HL-60/S4 treated with phorbol 12-myristate 13-acetate at 8.2 ng/mL for 4 days and 3 days (cell line): ENCODE data around the gene PRPF18.
"Not testable (repeated sequence)": the region's sequence is repeated elsewhere in the genome, so short reads cannot be mapped to it uniquely, and the experiment has no call there.

Experiments
- in situ Hi-C: fragments of 300-500 bp; cut with MboI; formaldehyde crosslinking; loops from 2 replicates; pipeline ENCODE4 v1.15.0; 2022; ENCODE audit warnings: low sequenced_read_pairs

The PRPF18 gene, protein sequence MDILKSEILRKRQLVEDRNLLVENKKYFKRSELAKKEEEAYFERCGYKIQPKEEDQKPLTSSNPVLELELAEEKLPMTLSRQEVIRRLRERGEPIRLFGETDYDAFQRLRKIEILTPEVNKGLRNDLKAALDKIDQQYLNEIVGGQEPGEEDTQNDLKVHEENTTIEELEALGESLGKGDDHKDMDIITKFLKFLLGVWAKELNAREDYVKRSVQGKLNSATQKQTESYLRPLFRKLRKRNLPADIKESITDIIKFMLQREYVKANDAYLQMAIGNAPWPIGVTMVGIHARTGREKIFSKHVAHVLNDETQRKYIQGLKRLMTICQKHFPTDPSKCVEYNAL

GRCh38 chr10:13586676-13587355 is at the start of gene PRPF18:
PRPF18 (plus strand) TSS chr10:13586965; CDS start chr10:13587087, 122 bp downstream.
- in situ Hi-C loops = no loop called here

DNA sequence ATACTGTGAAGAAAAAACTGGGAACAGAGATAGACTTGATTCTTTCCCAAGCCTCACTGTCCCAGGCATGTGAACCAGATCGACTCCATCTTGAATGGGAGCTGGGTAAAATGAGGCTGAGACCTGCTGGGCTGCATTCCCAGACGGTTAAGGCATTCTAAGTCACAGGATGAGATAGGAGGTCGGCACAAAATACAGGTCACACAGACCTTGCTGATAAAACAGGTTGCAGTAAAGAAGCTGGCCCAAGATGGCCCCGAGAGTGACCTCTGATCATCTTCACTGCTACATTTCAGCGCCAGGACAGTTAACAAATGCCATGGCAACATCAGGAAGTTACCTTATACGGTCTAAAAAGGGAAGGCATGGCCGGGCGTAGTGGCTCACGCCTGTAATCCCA is 48.8 kb upstream of the PRPF18 start:
- in situ Hi-C loops = not testable (repeated sequence)

DNA sequence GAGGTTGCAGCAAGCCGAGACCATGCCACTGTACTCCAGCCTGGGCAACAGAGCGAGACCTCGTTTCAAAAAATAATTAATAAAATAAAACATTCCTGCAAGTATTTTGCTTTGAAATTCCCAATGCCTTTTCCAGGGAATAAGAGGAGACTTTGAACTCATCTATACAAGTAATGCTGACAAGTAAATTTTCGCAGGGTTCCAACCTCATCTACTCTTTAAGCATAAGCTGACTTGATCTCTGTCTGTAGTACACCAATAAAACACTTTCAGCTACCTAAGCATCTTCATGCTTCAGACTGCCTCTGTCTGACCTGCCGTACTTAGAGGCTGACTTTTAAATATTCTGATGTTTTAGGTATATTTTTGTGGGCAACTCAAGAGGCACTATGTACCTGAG is 44.2 kb upstream of the PRPF18 start:
- in situ Hi-C loops = no loop called here

DNA sequence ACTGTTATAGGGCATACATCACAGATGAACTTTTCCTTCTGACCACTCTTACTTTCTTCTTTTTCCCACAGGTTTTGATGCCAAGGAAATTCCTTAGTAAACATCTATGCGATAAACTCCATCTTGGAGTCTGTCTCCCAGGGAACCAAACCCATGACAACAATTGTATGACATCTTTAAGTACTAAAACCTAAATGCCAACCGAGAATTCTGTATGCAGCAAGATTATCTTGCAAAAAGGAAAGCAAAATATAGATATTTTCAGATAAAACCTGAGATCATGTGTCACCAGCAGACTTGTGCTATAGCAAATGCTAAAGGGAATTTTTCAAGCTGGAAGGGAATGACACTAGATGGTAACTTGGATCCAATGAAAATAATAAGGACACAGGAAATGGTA is 36.0 kb upstream of the PRPF18 start:
- in situ Hi-C loops = no loop called here

GRCh38 chr10:13555884-13556510 is 30.8 kb upstream of the PRPF18 start:
- in situ Hi-C loops = no loop called here

DNA sequence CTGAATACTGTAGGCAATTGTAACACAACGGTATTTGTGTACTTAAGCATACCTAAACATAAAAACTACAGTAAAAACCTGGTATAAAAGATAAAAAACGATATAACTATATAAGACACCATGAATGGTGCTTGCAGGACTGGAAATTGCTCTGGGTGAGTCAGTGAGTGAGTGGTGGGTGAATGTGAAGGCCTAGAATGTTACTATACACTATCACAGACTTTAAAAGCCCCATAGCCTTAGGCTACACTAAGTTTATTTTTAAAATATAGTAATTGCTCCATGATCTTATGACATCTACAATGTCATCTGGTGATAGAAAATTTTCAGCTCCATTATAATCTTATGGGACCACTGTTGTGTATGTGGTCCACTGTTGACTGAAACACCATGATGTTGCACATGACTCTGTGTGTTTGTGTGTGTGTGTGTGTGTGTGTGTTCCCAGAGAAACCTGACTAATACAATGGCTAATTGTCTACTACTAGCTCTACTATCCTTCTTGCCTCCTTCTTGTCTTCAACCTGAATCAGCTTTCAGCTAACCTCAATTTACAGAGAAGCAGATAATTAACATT is 27.6 kb upstream of the PRPF18 start:
- in situ Hi-C loops = no loop called here

DNA sequence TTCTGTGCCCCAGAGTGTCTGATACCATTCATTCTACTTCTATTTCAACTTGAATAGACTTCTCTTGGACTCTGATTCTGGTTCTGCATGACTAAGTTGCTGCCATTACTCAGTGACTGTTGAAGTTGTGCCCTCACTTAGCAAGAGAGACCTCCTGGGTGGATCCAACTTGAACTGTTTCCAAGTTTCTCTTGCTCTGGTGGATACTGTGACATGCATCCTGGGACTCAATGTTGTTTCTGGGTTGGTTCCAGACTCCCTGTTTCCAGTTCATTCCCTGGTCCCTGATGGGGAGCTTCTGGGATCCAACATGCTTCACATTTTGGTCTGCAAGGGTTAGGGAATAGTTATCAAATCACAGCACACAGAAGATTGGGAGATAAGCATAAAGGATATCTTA is 26.2 kb upstream of the PRPF18 start:
- in situ Hi-C loops = no loop called here

DNA sequence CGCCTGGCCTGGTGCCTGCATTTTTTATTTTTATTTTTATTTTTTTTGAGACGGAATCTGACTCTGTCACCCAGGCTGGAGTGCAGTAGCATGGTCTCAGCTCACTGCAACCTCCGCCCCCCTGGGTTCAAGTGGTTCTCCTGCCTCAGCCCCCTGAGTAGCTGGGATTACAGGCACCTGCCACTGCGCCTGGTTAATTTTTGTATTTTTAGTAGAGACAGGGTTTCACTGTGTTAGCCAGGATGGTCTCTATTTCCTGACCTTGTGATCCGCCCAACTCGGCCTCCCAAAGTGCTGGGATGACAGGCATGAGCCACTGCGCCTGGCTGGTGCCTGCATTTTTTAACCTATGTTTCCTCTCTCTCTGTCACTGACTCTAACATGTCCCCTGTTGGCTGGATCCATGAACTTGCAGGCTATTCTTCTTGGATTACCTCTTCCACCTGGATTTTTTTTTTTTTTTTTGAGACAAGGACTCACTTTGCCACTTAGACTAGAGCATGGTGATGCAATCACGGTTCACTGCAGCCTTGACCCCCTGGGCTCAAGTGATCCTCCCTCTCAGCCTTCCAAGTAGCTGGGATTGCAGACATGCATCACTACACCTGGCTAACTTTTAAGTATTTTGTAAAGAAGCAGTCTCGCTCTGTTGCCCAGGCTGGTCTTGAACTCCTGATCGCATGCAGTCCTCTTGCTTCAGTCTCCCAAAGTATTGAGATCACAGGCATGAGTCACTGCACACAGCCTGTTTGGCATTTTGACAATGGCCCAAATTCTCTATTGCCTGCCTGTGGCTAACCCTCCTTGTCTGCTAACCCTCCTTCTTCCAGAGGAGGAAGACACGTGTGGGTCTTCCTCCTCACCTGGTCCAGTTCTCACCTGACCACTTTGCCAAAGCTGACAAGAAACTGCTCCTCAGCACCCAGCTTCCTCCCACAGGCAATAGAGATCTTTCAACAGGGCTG is 23.0 kb upstream of the PRPF18 start:
- in situ Hi-C loops = no loop called here

DNA sequence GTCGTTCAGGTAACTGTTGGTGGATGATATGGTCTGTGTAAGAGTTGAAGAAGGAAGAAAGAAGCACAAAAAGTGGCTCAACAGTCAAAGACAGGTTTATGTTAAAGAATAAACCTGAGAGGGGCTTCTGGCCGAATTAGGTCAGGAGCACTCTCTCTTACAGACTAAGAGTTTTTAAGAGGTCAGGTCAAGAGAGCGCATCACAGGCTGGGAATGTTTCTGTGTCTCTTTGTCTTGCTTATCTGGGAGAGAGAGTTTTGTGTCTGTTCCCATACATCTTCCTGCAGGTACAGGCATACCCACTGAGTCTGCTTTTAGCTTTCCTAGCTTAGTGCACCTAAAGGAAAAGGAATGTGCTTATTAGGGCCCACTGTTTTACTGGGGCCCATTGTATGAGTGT is 22.2 kb upstream of the PRPF18 start:
- in situ Hi-C loops = no loop called here

- in situ Hi-C loops = no loop called here
Measured at GRCh38 chr10:13567030-13567429, 19.7 kb upstream of the PRPF18 start.

DNA sequence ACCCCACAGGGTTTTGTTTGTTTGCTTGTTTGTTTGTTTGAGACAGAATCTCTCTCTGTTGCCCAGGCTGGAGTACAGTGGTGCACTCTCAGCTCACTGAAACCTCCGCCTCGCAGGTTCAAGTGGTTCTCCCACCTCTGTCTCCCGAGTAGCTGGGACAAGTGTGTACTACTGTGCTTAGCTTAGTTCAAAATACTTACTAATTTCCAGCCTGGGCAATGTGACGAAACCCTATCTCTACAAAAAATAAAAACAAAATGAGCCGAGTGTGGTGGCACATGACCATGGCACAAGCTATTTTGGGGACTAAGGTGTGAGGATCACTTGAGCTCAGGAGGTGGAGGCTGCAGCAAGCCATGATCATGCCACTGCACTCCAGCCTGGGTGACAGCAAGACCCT is 15.2 kb upstream of the PRPF18 start:
- in situ Hi-C loops = no loop called here

DNA sequence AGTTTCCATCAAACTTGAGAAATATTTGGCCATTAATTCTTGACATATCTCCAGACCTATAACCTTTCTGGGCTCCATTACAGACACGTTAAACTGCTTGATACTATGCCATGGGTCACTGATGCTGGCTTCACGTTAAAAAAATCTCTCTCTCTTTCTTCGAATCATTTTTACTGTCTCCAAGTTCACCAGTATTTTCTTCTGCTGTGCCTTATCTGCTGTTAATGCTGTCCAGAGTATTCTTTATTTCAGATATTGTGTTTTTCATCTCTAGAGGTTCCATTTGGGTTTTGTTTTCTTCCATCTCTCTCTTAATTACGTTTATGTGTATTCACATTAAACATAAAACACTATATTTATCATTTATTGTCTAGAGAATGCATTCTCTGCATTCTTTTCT is 12.8 kb upstream of the PRPF18 start:
- in situ Hi-C loops = no loop called here

DNA sequence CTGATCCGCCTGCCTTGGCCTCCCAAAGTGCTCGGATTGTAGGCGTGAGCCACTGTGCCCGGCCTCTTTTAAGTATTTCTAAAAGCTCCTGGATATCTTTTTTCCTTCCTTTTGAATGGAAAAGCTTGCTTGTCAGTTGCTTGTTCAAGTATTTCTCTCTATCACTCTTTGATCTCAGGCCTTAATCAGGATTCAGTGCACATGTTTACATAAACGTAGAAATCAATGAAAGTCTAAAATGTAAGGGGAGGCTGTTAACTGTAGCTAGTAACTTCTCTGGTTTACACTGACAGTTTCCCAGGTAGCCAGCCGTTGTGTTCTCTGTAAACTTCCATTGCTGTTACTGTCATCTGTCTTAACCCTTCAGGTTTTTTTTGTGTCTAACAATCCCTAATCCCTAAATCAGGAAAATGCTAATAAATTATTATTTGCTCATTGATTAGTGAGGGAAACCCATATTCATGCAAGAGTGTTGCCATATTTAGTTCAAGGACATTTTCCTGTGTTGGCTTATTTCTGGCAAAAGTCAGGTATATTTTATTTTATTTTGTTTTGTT is 1.5 kb upstream of the PRPF18 start:
- in situ Hi-C loops = no loop called here

DNA sequence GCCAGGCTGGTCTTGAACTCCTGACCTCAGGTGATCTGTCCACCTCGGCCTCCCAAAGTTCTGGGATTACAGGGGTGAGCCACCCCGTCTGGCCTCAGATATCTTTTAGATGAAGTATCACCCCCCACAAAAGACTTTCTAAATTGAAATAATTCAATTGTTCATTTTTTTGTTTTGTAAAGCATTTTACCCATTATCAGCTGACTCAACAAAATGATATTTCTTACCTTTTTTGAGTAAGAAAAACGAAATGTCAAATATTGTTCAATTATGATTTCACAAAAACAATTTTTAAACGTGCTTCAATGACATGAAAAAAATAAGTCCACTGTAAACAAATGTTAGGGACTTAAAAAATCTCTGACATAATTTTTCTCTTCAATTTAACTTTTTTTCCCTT is 822 bp upstream of the PRPF18 start:
- in situ Hi-C loops = no loop called here

DNA sequence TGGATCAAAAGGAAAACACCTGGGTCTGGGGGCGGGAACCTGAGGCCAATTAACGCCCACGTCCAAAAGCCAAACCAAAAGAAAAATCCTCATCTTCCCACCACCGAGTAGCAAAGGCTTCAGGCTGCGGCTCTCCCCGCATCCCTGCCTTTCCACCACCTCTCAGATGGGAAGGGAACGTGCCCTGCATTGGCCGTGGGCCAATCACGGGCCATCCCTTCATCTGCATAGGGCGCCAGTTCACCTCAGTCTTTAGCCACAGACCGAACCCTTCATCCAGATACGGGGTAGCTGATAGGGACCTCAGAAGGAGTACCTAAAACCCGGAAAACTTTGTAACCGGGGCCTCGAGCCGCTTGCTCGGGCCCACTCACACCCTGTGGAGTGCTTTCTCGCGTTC is 626 bp downstream of the PRPF18 start:
- in situ Hi-C loops = no loop called here

DNA sequence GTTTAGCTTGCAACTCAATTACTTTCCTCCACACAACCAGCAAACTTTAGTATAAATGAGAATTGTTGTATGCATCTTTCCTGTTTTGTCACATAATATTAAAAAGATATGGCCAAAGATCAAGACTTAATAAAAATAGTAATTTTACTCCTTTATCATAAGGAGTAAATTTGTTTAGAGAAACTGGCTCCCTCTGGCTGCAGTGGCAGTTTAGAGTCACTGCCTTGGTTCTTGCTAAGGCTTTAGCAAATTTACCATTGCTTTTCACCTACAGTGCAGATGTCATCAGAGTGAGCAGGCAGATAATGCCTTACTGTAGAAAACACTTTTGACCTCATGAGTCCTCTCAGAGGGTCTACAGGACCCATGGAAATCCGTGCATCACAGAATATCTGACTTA is 2.6 kb downstream of the PRPF18 start:
- in situ Hi-C loops = no loop called here

DNA sequence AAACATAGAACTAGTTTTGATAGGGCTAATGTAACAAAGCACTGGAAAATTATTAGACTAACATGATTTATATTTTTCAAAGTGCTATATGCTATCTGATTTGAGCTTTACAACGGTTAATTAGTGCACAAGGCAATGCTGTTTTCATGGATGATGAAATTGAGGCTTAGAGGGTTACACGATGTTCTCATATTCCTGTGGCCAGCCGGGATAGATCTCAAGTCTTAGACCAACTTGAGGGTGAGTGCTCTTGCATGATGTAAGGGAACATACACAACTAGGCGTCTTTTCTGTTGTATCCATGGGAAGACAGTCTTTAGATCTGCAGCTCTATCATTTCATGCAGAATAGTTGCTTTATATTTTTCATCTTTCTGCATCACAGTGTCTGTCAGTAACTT is 4.1 kb downstream of the PRPF18 start:
- in situ Hi-C loops = no loop called here

DNA sequence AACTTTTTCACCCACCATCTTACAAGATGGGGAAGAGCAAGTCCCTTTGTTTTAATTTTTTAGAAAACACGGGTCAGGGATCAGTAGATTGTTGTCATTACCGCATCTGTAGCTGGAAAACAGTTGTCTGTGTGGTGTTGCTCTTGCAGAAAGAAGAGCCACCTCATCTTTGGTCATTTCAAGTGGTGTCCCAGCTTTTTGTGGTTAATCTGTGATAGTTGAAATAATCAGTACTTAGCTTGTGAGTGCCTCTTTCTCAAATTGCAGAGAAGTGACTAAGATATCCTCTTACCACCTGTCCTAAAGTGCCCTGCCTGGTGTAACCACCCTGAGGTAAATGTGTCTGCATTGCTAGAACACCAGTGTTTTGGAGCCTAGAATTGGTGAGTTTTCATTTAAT is 5.5 kb downstream of the PRPF18 start:
- in situ Hi-C loops = no loop called here

GRCh38 chr10:13593535-13593934 is 6.8 kb downstream of the PRPF18 start:
- in situ Hi-C loops = no loop called here

GRCh38 chr10:13594641-13595040 is 7.9 kb downstream of the PRPF18 start:
- in situ Hi-C loops = no loop called here
